ENCODE results near the gene RTBDN.
"Not testable (repeated sequence)": the region's sequence is repeated elsewhere in the genome, so short reads cannot be mapped to it uniquely, and the experiment has no call there.

Gene RTBDN

GRCh38 chr19:12804051-12804450 lies 30.3 kb downstream of the RTBDN start:
- TF ChIP-seq, protein P1, sequence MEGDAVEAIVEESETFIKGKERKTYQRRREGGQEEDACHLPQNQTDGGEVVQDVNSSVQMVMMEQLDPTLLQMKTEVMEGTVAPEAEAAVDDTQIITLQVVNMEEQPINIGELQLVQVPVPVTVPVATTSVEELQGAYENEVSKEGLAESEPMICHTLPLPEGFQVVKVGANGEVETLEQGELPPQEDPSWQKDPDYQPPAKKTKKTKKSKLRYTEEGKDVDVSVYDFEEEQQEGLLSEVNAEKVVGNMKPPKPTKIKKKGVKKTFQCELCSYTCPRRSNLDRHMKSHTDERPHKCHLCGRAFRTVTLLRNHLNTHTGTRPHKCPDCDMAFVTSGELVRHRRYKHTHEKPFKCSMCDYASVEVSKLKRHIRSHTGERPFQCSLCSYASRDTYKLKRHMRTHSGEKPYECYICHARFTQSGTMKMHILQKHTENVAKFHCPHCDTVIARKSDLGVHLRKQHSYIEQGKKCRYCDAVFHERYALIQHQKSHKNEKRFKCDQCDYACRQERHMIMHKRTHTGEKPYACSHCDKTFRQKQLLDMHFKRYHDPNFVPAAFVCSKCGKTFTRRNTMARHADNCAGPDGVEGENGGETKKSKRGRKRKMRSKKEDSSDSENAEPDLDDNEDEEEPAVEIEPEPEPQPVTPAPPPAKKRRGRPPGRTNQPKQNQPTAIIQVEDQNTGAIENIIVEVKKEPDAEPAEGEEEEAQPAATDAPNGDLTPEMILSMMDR (IDR thresholded peaks at IDR 0.05; ENCODE audit: extremely low read depth, missing control alignments), result no peak
- no peak for DNase-seq (ENCODE audit: low spot score)

DNA sequence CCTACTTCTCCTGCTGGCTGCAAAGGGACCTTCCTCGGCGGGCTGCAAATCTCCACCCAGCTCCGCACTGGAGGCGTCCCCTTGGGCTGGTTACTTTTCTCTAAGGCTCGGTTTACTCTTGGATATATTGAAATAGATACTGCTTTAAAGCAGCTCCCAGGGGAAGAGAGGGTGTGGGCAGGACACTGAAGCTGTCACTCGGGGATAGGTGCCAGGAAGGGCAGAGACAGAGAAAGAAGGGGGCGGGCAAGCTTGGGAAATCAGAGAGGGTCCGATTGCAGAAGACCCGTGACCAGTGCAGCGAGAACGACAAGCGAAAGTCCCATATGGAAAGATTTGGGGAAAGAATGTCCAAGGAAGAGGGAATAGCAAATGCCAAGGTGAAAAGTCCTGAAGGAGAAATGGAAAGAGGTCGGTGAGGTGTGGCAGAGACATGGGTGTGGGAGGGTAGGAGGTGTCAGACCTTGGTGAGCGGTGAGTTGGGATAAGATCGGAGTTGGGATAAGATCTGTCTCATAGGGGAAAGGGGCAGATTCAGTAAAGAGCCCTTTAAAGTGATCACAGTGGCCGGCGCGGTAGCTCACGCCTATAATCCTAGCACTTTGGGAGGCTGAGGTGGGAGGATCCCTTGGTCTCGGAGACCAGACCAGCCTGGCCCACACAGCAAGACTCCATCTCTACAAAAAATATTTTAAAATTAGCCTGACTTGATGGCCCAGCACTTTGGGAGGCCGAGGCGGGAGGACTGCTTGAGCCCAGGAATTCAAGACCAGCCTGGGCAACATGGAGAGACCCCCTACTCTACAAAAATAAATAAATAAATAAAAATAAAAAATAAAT lies 31.9 kb downstream of the RTBDN start:
- no peak for DNase-seq (ENCODE audit: low spot score)
- TF ChIP-seq, protein P1 (IDR thresholded peaks at IDR 0.05; ENCODE audit: extremely low read depth, missing control alignments), result no peak

DNA sequence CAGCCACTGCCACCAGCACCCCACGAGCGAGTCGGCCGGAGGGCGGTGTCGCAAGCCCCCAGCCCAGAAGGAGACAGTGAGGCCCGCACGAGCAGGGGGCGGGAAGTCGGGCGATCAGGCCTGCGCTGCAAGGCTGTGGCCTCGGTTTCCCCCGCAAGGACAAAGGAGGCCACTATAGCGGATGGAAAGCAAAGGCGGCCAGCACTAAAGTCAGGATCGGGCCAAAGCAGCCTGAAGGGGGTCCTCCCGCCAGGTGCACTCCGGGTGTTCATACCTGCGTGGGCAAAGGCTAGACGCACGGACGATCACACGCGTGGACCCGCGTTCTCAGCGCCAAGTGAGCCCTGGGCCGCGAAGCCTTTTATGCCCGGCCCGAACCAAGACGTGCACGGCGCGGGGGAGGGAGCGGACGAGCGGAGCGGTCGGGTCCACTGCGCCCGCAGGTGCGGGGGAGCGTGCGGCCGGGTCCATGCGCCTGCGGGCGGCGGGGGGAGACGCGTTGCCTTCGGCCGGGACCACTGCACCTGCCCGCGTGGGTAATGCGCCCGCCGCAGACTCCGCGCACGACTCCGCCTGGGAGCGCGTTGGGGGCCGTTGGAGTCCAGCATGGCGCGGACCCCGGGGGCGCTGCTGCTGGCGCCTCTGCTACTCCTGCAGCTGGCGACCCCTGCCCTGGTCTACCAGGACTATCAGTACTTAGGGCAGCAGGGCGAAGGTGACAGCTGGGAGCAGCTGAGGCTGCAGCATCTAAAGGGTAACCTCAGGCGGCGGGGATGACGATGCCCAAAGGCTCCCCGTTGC lies 32.7 kb downstream of the RTBDN start, which contains the start of the genes PRDX2 and THSD8:
PRDX2 (minus strand) TSS at position 335 of the 801 bp plus-strand sequence. CDS start 539 bp downstream, outside the sequence.
THSD8 (plus strand) TSS at position 604 of the 801 bp plus-strand sequence; CDS start at position 607, 3 bp downstream.
- DNase-seq (ENCODE audit: low spot score), result peak; percentile 87
- TF ChIP-seq, protein P1 (IDR thresholded peaks at IDR 0.05; ENCODE audit: extremely low read depth, missing control alignments), result no peak

- TF ChIP-seq, protein P1 (IDR thresholded peaks at IDR 0.05; ENCODE audit: extremely low read depth, missing control alignments), result no peak
- DNase-seq (ENCODE audit: low spot score), result no peak
Observed at GRCh38 chr19:12800923-12801465, 33.4 kb downstream of the RTBDN start.

- TF ChIP-seq, protein P1 (IDR thresholded peaks at IDR 0.05; ENCODE audit: extremely low read depth, missing control alignments), result no peak
- no peak for DNase-seq (ENCODE audit: low spot score)
Observed at GRCh38 chr19:12800466-12800770, 34.0 kb downstream of the RTBDN start.

- TF ChIP-seq, protein P1 (IDR thresholded peaks at IDR 0.05; ENCODE audit: extremely low read depth, missing control alignments), result no peak
- DNase-seq (ENCODE audit: low spot score), result no peak
Observed at GRCh38 chr19:12799742-12800465, 34.5 kb downstream of the RTBDN start.

- DNase-seq (ENCODE audit: low spot score), result not testable (repeated sequence)
Observed at GRCh38 chr19:12797607-12798006, 36.8 kb downstream of the RTBDN start.

All from GM20000 (cell line).